KOPT-K1 (cell line): Measurements from ENCODE around the gene ELMO1.

Experiments used
- H3K27ac ChIP-seq: fragments of 200-600 bp; sonication (generic); 2 replicates; pipeline ENCODE4 v1.5.1; 2016; ENCODE audit warnings: antibody characterized with exemption, mild to moderate bottlenecking, low read depth, low read length; ENCODE audit not compliant: poor library complexity, severe bottlenecking
- H3K36me3 ChIP-seq: fragments of 200-600 bp; sonication (generic); 2 replicates; pipeline ENCODE4 v1.5.1; 2017; ENCODE audit warnings: antibody characterized with exemption, mild to moderate bottlenecking, low read length, moderate library complexity; ENCODE audit not compliant: insufficient read depth
- H3K9me3 ChIP-seq: fragments of 200-600 bp; sonication (generic); 2 replicates; pipeline ENCODE4 v1.5.1; 2017; ENCODE audit warnings: antibody characterized with exemption, low read length, mild to moderate bottlenecking; ENCODE audit not compliant: insufficient read depth, poor library complexity, severe bottlenecking

The ELMO1 gene

GRCh38 chr7:37329940-37330339 lies 118.7 kb downstream of the ELMO1 start:
- H3K36me3 ChIP-seq, result peaks cover 100% of the 10 kb centered on the region
- H3K9me3 ChIP-seq, result peaks cover 13% of the 10 kb centered on the region
- H3K27ac ChIP-seq, result no peak overlapping the region

- peaks cover 93% of the 10 kb centered on the region for H3K36me3 ChIP-seq
- H3K27ac ChIP-seq, result no peak overlapping the region
- peaks cover 13% of the 10 kb centered on the region for H3K9me3 ChIP-seq
Measured at GRCh38 chr7:37327288-37327687, 121.4 kb downstream of the ELMO1 start.

GRCh38 chr7:37323966-37324365 lies 124.7 kb downstream of the ELMO1 start:
- peaks cover 68% of the 10 kb centered on the region for H3K36me3 ChIP-seq
- H3K27ac ChIP-seq, result no peak overlapping the region
- no peaks in the 10 kb centered on the region for H3K9me3 ChIP-seq

- H3K36me3 ChIP-seq, result peaks cover 56% of the 10 kb centered on the region
Measured at GRCh38 chr7:37322831-37323230, 125.8 kb downstream of the ELMO1 start.

GRCh38 chr7:37320848-37321468 lies 127.7 kb downstream of the ELMO1 start:
- peaks cover 52% of the 10 kb centered on the region for H3K36me3 ChIP-seq

More at GRCh38 chr7:37322831-37323230, 125.8 kb downstream of the ELMO1 start:
- Histone ChIP-seq H3K9me3 (no peaks in the 10 kb centered on the region), H3K27ac (no peak overlapping the region)

GRCh38 chr7:37320140-37320847 lies 128.4 kb downstream of the ELMO1 start:
- H3K36me3 ChIP-seq, result peaks cover 52% of the 10 kb centered on the region
- H3K27ac ChIP-seq, result no peak overlapping the region
- H3K9me3 ChIP-seq, result no peaks in the 10 kb centered on the region

More at GRCh38 chr7:37320848-37321468, 127.7 kb downstream of the ELMO1 start:
- Histone ChIP-seq H3K27ac (no peak overlapping the region), H3K9me3 (no peaks in the 10 kb centered on the region)

GRCh38 chr7:37318541-37318940 lies 130.1 kb downstream of the ELMO1 start:
- H3K9me3 ChIP-seq, result no peaks in the 10 kb centered on the region
- H3K27ac ChIP-seq, result peak overlapping the region; percentile 39
- peaks cover 53% of the 10 kb centered on the region for H3K36me3 ChIP-seq

- Histone ChIP-seq H3K36me3 (peaks cover 69% of the 10 kb centered on the region), H3K9me3 (no peaks in the 10 kb centered on the region), H3K27ac (no peak overlapping the region)
Measured at GRCh38 chr7:37315772-37316715, 132.6 kb downstream of the ELMO1 start.

GRCh38 chr7:37312608-37313007 lies 136.1 kb downstream of the ELMO1 start:
- no peak overlapping the region for H3K27ac ChIP-seq
- peaks cover 97% of the 10 kb centered on the region for H3K36me3 ChIP-seq
- no peaks in the 10 kb centered on the region for H3K9me3 ChIP-seq

GRCh38 chr7:37311355-37311754 lies 137.3 kb downstream of the ELMO1 start:
- Histone ChIP-seq H3K36me3 (peaks cover 99% of the 10 kb centered on the region), H3K27ac (no peak overlapping the region)

GRCh38 chr7:37310327-37311080 lies 138.2 kb downstream of the ELMO1 start:
- Histone ChIP-seq H3K27ac (peak overlapping the region; percentile 8), H3K36me3 (peaks cover 99% of the 10 kb centered on the region)

More at GRCh38 chr7:37311355-37311754, 137.3 kb downstream of the ELMO1 start:
- H3K9me3 ChIP-seq, result no peaks in the 10 kb centered on the region

GRCh38 chr7:37309493-37309892 lies 139.2 kb downstream of the ELMO1 start:
- peak overlapping the region; percentile 8 for H3K27ac ChIP-seq
- H3K36me3 ChIP-seq, result peaks cover 99% of the 10 kb centered on the region
- no peaks in the 10 kb centered on the region for H3K9me3 ChIP-seq

More at GRCh38 chr7:37310327-37311080, 138.2 kb downstream of the ELMO1 start:
- no peaks in the 10 kb centered on the region for H3K9me3 ChIP-seq

- H3K9me3 ChIP-seq, result peaks cover 17% of the 10 kb centered on the region
- H3K27ac ChIP-seq, result no peak overlapping the region
- peaks cover 90% of the 10 kb centered on the region for H3K36me3 ChIP-seq
Measured at GRCh38 chr7:37304921-37305320, 143.7 kb downstream of the ELMO1 start.

GRCh38 chr7:37297546-37297945 lies 151.1 kb downstream of the ELMO1 start:
- Histone ChIP-seq H3K27ac (no peak overlapping the region), H3K36me3 (peaks cover 42% of the 10 kb centered on the region)

More at GRCh38 chr7:37297546-37297945, 151.1 kb downstream of the ELMO1 start:
- H3K9me3 ChIP-seq, result peaks cover 11% of the 10 kb centered on the region
